Keratinocyte (primary cell): ENCODE data around the gene TMED3.

Source experiments
- EZH2 ChIP-seq: IDR thresholded peaks from one replicate; pipeline ENCODE4 v1.6.1; 2012; ENCODE audit warnings: inconsistent platforms, mild to moderate bottlenecking, low read length, moderate library complexity
- TF ChIP-seq, protein P1 (sequence below), 3 experiments: IDR thresholded peaks in 1 of 3; conservative IDR thresholded peaks in 1 of 3; optimal IDR thresholded peaks in 1 of 3; 2 replicates in 2 of 3; 3 replicates in 1 of 3; pipeline versions ENCODE3 to v1.5.1; 2011; ENCODE audit warnings: low read length in 3 of 3, mild to moderate bottlenecking in 3 of 3, moderate library complexity in 2 of 3, control low read depth in 1 of 3, inconsistent platforms in 1 of 3; ENCODE audit not compliant: insufficient read depth in 2 of 3; ENCODE audit errors: extremely low read depth in 1 of 3

DNA sequence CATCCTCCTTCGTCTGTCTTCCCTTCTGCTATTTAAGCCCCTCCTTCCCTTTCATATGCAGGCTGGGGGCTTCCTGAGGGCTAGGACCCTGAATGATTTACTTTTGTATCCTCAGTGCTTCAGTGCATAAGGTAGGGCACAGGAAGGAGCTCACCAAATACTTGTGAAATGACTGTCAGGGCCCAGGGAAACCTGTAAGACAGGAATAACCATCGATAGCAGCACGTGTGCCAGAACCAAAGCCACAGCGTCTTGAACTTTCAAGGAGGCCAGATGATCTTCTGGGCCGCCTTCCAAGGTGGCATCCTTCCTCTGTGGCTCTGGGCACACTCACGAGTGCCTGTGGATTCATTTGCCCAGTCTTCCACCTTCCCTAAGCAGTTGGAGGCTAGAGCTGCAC lies 3.9 kb downstream of the TMED3 start:
- TF ChIP-seq, protein P1, sequence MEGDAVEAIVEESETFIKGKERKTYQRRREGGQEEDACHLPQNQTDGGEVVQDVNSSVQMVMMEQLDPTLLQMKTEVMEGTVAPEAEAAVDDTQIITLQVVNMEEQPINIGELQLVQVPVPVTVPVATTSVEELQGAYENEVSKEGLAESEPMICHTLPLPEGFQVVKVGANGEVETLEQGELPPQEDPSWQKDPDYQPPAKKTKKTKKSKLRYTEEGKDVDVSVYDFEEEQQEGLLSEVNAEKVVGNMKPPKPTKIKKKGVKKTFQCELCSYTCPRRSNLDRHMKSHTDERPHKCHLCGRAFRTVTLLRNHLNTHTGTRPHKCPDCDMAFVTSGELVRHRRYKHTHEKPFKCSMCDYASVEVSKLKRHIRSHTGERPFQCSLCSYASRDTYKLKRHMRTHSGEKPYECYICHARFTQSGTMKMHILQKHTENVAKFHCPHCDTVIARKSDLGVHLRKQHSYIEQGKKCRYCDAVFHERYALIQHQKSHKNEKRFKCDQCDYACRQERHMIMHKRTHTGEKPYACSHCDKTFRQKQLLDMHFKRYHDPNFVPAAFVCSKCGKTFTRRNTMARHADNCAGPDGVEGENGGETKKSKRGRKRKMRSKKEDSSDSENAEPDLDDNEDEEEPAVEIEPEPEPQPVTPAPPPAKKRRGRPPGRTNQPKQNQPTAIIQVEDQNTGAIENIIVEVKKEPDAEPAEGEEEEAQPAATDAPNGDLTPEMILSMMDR (optimal IDR thresholded peaks at IDR 0.05 in 1 of 3, IDR thresholded peaks at IDR 0.05 in 1 of 3, conservative IDR thresholded peaks at IDR 0.05 in 1 of 3; ENCODE audit: extremely low read depth in 1 of 3, insufficient read depth in 2 of 3, low read length in 3 of 3), result no peak
- TF ChIP-seq EZH2, result no peak
